H1 (cell line): ENCODE measurements around the gene GYS2. TPM values are rescaled to one million over a fixed set of nuclear protein-coding genes. Genes with fewer than 3 reads are reported as not detected.

Source experiments
- CTCF ChIA-PET: fragments of 300-600 bp; sonication (Branson Sonifier 250); formaldehyde crosslinking; loops from one replicate; lab custom pipeline; 2021; ENCODE audit not compliant: partially characterized antibody; lab: Charles Lee
- POLR2A ChIA-PET: fragments of 300-600 bp; sonication (Branson Sonifier 250); formaldehyde crosslinking; loops from one replicate; lab custom pipeline; 2021; ENCODE audit warnings: inconsistent platforms; ENCODE audit not compliant: partially characterized antibody; lab: Charles Lee
- DNase-seq, 2 experiments: peaks; one replicate each; pipeline versions ENCODE4 v3.0.0 to v3.0.0-alpha.2; 2010 to 2022; ENCODE audit warnings: low spot score in 2 of 2, low read depth in 1 of 2, mixed read lengths in 1 of 2
- FAIRE-seq: peaks from 2 replicates; lab custom pipeline; 2011; peaks lifted over from hg19 to GRCh38; lab: Jason Lieb, UNC
- H2AFZ ChIP-seq: 2 replicates; pipeline ENCODE4 v1.8.1; 2012; ENCODE audit warnings: low read length, inconsistent platforms
- H2AK5ac ChIP-seq: 2 replicates; pipeline ENCODE4 v1.6.1; 2013; ENCODE audit warnings: low read depth, low read length
- H2BK120ac ChIP-seq: replicated peaks from 2 replicates; pipeline ENCODE3; 2013; ENCODE audit warnings: low read depth, low read length, inconsistent platforms
- H2BK12ac ChIP-seq: 2 replicates; pipeline ENCODE4 v1.6.1; 2013; ENCODE audit warnings: low read depth, low read length
- H2BK15ac ChIP-seq: 2 replicates; pipeline ENCODE4 v1.6.1; 2013; ENCODE audit warnings: low read length
- H2BK20ac ChIP-seq: 2 replicates; pipeline ENCODE4 v1.6.1; 2013; ENCODE audit warnings: low read length
- H2BK5ac ChIP-seq: 2 replicates; pipeline ENCODE4 v1.6.1; 2013; ENCODE audit warnings: low read depth, low read length
- H3K14ac ChIP-seq: 2 replicates; pipeline ENCODE4 v1.6.1; 2013; ENCODE audit warnings: inconsistent platforms; ENCODE audit not compliant: insufficient read length
- H3K18ac ChIP-seq: 2 replicates; pipeline ENCODE4 v1.6.1; 2013; ENCODE audit warnings: low read length; ENCODE audit errors: extremely low read depth
- H3K23ac ChIP-seq: 2 replicates; pipeline ENCODE4 v1.6.1; 2013; ENCODE audit warnings: inconsistent platforms; ENCODE audit not compliant: insufficient read length
- H3K23me2 ChIP-seq: 2 replicates; pipeline ENCODE4 v1.6.1; 2013; ENCODE audit warnings: low read depth, low read length
- H3K27ac ChIP-seq: 2 replicates; pipeline ENCODE4 v1.6.1; 2011; ENCODE audit warnings: low read depth, low read length, inconsistent platforms
- H3K27me3 ChIP-seq, 4 experiments: replicated peaks in 1 of 4; 1 replicate in 1 of 4; 2 replicates in 3 of 4; pipeline versions ENCODE4 v1.6.1 to v1.8.1; 2011 to 2013; ENCODE audit warnings: low read length in 3 of 4, mild to moderate bottlenecking in 3 of 4, inconsistent platforms in 2 of 4, mixed read lengths in 2 of 4, moderate library complexity in 1 of 4; ENCODE audit not compliant: control insufficient read depth in 3 of 4, insufficient read depth in 3 of 4; ENCODE audit errors: extremely low read depth in 1 of 4
- H3K36me3 ChIP-seq, 4 experiments: 2 replicates each; pipeline versions ENCODE4 v1.6.1 to v1.8.1; 2011 to 2013; ENCODE audit warnings: mild to moderate bottlenecking in 4 of 4, low read length in 3 of 4, moderate library complexity in 2 of 4, control low read depth in 1 of 4, inconsistent platforms in 1 of 4; ENCODE audit not compliant: insufficient read depth in 4 of 4, control insufficient read depth in 2 of 4
- H3K4ac ChIP-seq: replicated peaks from 2 replicates; pipeline ENCODE3; 2013; ENCODE audit warnings: low read length, low read depth, mixed read lengths, inconsistent platforms; ENCODE audit not compliant: insufficient read length
- H3K4me1 ChIP-seq, 4 experiments: replicated peaks in 1 of 4; 1 replicate in 1 of 4; 2 replicates in 3 of 4; pipeline versions ENCODE4 v1.6.1 to v1.8.1; 2011 to 2013; ENCODE audit warnings: low read length in 3 of 4, inconsistent platforms in 2 of 4, mixed read lengths in 1 of 4; ENCODE audit not compliant: insufficient read depth in 4 of 4, control insufficient read depth in 3 of 4
- H3K4me2 ChIP-seq, 2 experiments: 2 replicates each; pipeline versions ENCODE4 v1.6.1 to v1.8.1; 2011 to 2013; ENCODE audit warnings: low read depth in 2 of 2, low read length in 2 of 2, control low read depth in 1 of 2, inconsistent platforms in 1 of 2, mild to moderate bottlenecking in 1 of 2; ENCODE audit not compliant: insufficient read depth in 1 of 2
- H3K4me3 ChIP-seq, 4 experiments: fragments of 200-600, 300-600 bp in 1 of 4; sonication (generic), shearing (Covaris generic), sonication (Bioruptor Twin) in 1 of 4; 2 replicates each; pipeline versions ENCODE4 v1.5.1 to v1.8.1; 2011 to 2016; ENCODE audit warnings: low read length in 4 of 4, low read depth in 3 of 4, control low read depth in 2 of 4, inconsistent platforms in 2 of 4, mild to moderate bottlenecking in 2 of 4, mixed read lengths in 1 of 4, moderate library complexity in 1 of 4; ENCODE audit not compliant: insufficient read depth in 2 of 4; ENCODE audit errors: extremely low read depth in 1 of 4
- H3K56ac ChIP-seq: replicated peaks from 2 replicates; pipeline ENCODE3; 2013; ENCODE audit warnings: low read depth, mild to moderate bottlenecking, mixed read lengths, low read length, inconsistent platforms; ENCODE audit not compliant: insufficient read length
- H3K79me1 ChIP-seq: 2 replicates; pipeline ENCODE4 v1.6.1; 2013; ENCODE audit warnings: low read depth, low read length, control low read depth
- H3K79me2 ChIP-seq, 2 experiments: 2 replicates each; pipeline versions ENCODE4 v1.6.1 to v1.8.1; 2012 to 2013; ENCODE audit warnings: low read length in 2 of 2, mild to moderate bottlenecking in 2 of 2, inconsistent platforms in 1 of 2; ENCODE audit not compliant: insufficient read depth in 2 of 2, control insufficient read depth in 1 of 2
- H3K9ac ChIP-seq, 4 experiments: replicated peaks in 1 of 4; 1 replicate in 1 of 4; 2 replicates in 3 of 4; pipeline versions ENCODE4 v1.6.1 to v1.8.1; 2011 to 2013; ENCODE audit warnings: low read depth in 3 of 4, low read length in 3 of 4, control low read depth in 2 of 4, mild to moderate bottlenecking in 2 of 4, moderate library complexity in 2 of 4, inconsistent platforms in 1 of 4; ENCODE audit errors: extremely low read depth in 1 of 4
- H3K9me3 ChIP-seq, 2 experiments: 2 replicates each; pipeline versions ENCODE4 v1.6.1 to v1.8.1; 2012 to 2013; ENCODE audit warnings: mild to moderate bottlenecking in 2 of 2, moderate library complexity in 2 of 2, control low read depth in 1 of 2, inconsistent platforms in 1 of 2, low read depth in 1 of 2, low read length in 1 of 2, mixed read lengths in 1 of 2; ENCODE audit not compliant: insufficient read depth in 2 of 2
- H4K20me1 ChIP-seq, 2 experiments: replicated peaks in 1 of 2; 2 replicates each; pipeline versions ENCODE3 to v1.8.1; 2011 to 2013; ENCODE audit warnings: inconsistent platforms in 2 of 2, low read length in 2 of 2, mild to moderate bottlenecking in 1 of 2; ENCODE audit not compliant: insufficient read depth in 2 of 2, control insufficient read depth in 1 of 2
- H4K5ac ChIP-seq: 2 replicates; pipeline ENCODE4 v1.6.1; 2013; ENCODE audit warnings: low read length, low read depth, mixed read lengths, inconsistent platforms; ENCODE audit not compliant: insufficient read length
- H4K8ac ChIP-seq: 2 replicates; pipeline ENCODE4 v1.8.0; 2013; ENCODE audit warnings: mild to moderate bottlenecking, moderate library complexity, low read length, inconsistent platforms; ENCODE audit not compliant: insufficient read depth; ENCODE audit errors: extremely low read depth
- H4K91ac ChIP-seq: replicated peaks from 2 replicates; pipeline ENCODE3; 2013; ENCODE audit warnings: low read length, mixed read lengths, inconsistent platforms; ENCODE audit not compliant: insufficient read length
- ATF3 ChIP-seq: IDR thresholded peaks from 2 replicates; pipeline ENCODE4 v1.6.1; 2011; ENCODE audit warnings: low read depth, mild to moderate bottlenecking, low read length; ENCODE audit not compliant: insufficient read depth
- BACH1 ChIP-seq: IDR thresholded peaks from 2 replicates; pipeline ENCODE4 v1.6.1; 2012; ENCODE audit warnings: low read length, improper control_type of control experiment
- CHD2 ChIP-seq: IDR thresholded peaks from 2 replicates; pipeline ENCODE4 v1.6.1; 2012; ENCODE audit warnings: low read length, improper control_type of control experiment
- EGR1 ChIP-seq: IDR thresholded peaks from 2 replicates; pipeline ENCODE4 v1.6.1; 2011; ENCODE audit warnings: low read depth, low read length, borderline replicate concordance
- GTF2F1 ChIP-seq: IDR thresholded peaks from 2 replicates; pipeline ENCODE4 v1.6.1; 2012; ENCODE audit warnings: low read depth, low read length, improper control_type of control experiment, borderline replicate concordance
- KDM4A ChIP-seq: IDR thresholded peaks from one replicate; pipeline ENCODE4 v1.7.1; 2012; ENCODE audit warnings: low read depth, mild to moderate bottlenecking, moderate library complexity, low read length, inconsistent platforms; ENCODE audit not compliant: severe bottlenecking
- NANOG ChIP-seq: IDR thresholded peaks from 2 replicates; pipeline ENCODE4 v1.6.1; 2011; ENCODE audit warnings: low read length, low read depth, mild to moderate bottlenecking, inconsistent platforms; ENCODE audit not compliant: insufficient read depth, poor library complexity, severe bottlenecking
- POLR2A ChIP-seq, 2 experiments: IDR thresholded peaks; 1 replicate in 1 of 2; 2 replicates in 1 of 2; pipeline ENCODE4 v1.6.1; 2011; ENCODE audit warnings: low read depth in 2 of 2, low read length in 2 of 2, mild to moderate bottlenecking in 2 of 2; ENCODE audit errors: control extremely low read depth in 1 of 2
- SIRT6 ChIP-seq: IDR thresholded peaks from one replicate; pipeline ENCODE4 v1.7.1; 2012; ENCODE audit warnings: low read length, inconsistent platforms
- SP4 ChIP-seq: IDR thresholded peaks from 2 replicates; pipeline ENCODE4 v1.6.1; 2012; ENCODE audit warnings: low read length, inconsistent platforms
- SRF ChIP-seq: IDR thresholded peaks from 2 replicates; pipeline ENCODE4 v1.6.1; 2011; ENCODE audit warnings: mild to moderate bottlenecking, low read depth, low read length, moderate library complexity
- TAF1 ChIP-seq: IDR thresholded peaks from 2 replicates; pipeline ENCODE4 v1.6.1; 2011; ENCODE audit warnings: mild to moderate bottlenecking, low read depth, low read length
- TAF7 ChIP-seq: optimal IDR thresholded peaks from 2 replicates; pipeline ENCODE3; 2011; ENCODE audit warnings: low read depth, mild to moderate bottlenecking, inconsistent platforms, low read length, moderate library complexity, borderline replicate concordance
- TCF12 ChIP-seq: IDR thresholded peaks from 2 replicates; pipeline ENCODE4 v1.6.1; 2011; ENCODE audit warnings: low read depth, mild to moderate bottlenecking, low read length
- YY1 ChIP-seq: IDR thresholded peaks from 2 replicates; pipeline ENCODE4 v1.6.1; 2011; ENCODE audit warnings: low read depth, mild to moderate bottlenecking, low read length
- ZNF274 ChIP-seq: IDR thresholded peaks from 2 replicates; pipeline ENCODE4 v1.7.0; 2012; ENCODE audit warnings: low read length, borderline replicate concordance; ENCODE audit errors: extremely low read depth
- WGBS, 2 experiments: shearing (Covaris generic) in 1 of 2; methylation state at CpG; one replicate each; pipeline versions ENCODE4 v1.1.6 to v1.1.7; 2013 to 2015; ENCODE audit warnings: low lambda C conversion rate in 2 of 2, mixed read lengths in 2 of 2, inconsistent platforms in 1 of 2, low coverage in 1 of 2, missing lambda C conversion rate in 1 of 2; ENCODE audit not compliant: insufficient replicate concordance in 2 of 2, insufficient coverage in 1 of 2, insufficient read length in 1 of 2; ENCODE audit errors: extremely low coverage in 1 of 2, missing lambda C conversion rate in 1 of 2; 5-methylcytosine and 5-hydroxymethylcytosine counted together
- polyA plus RNA-seq, 7 experiments: library from polyadenylated mRNA; depleted of rRNA in 3 of 7; stranded (reverse) in 5 of 7; unstranded in 2 of 7; fragments of >200 nt in 5 of 7; fragments of 200-250 nt in 2 of 7; gene quantifications; 1 replicate in 5 of 7; 2 replicates in 1 of 7; 4 replicates in 1 of 7; pipeline versions ENCODE4 v1.2.1 to v1.2.3, GENCODE V29; 2011 to 2013; ENCODE audit warnings: missing spikeins in 2 of 7, mixed read lengths in 2 of 7
- total RNA-seq: library from RNA; stranded (reverse); fragmentation: NEBNext Ultra II Directional; extraction: Animal tissue kit (Norgen Biotek cat#: 25700); gene quantifications from 2 replicates; pipeline ENCODE4 v1.2.1, GENCODE V29; 2021

GYS2 gene
- total and polyA plus RNA-seq, 2 of the 8 experiments (the other 6 are each of a cell fraction or from before 2014, with no cell fraction given) = not detected

GRCh38 chr12:21600196-21600595, 4.5 kb downstream of the GYS2 start:
- Histone ChIP-seq H3K23me2 (no peaks in the 10 kb centered on the region), H4K5ac (no peak overlapping the region), H2BK5ac (no peak overlapping the region), H3K9me3 (no peaks in the 10 kb centered on the region), H4K91ac (no peak overlapping the region), H3K4ac (no peak overlapping the region), H3K4me3 (no peak overlapping the region), H3K4me1 (peaks cover 0 to 2% (median under 1%) of the 10 kb centered on the region in 4 experiments; a peak in 2 of 7 replicates), H3K56ac (no peak overlapping the region), H3K23ac (no peak overlapping the region), H2AK5ac (no peak overlapping the region), H3K27me3 (no peaks in the 10 kb centered on the region), H2BK20ac (no peak overlapping the region), H4K20me1 (no peaks in the 10 kb centered on the region), H3K18ac (no peak overlapping the region), H3K9ac (no peak overlapping the region), H3K4me2 (no peak overlapping the region), H3K79me1 (no peaks in the 10 kb centered on the region), H2BK15ac (no peak overlapping the region), H2BK120ac (no peak overlapping the region), H4K8ac (no peak overlapping the region), H2BK12ac (no peak overlapping the region), H3K14ac (no peak overlapping the region), H3K36me3 (no peaks in the 10 kb centered on the region), H3K27ac (no peak overlapping the region), H3K79me2 (no peaks in the 10 kb centered on the region), H2AFZ (no peak overlapping the region)
- WGBS, 2 experiments = 79% methylated on average over 5 of the region's 5 CpGs; no CpG with 5 or more reads in 1 of the 2 experiments
- DNase-seq = no peak
- no peak for FAIRE-seq
- POLR2A ChIA-PET = no interaction called here
- CTCF ChIA-PET = interaction anchor here (0.9 kb wide), 1 partner anchor 80 kb away, joined by 5 read pairs; no protein-coding TSS in a partner anchor
- TF ChIP-seq ZNF274 = no peak
- no peak for TF ChIP-seq CHD2
- no peak for TF ChIP-seq GTF2F1
- no peak for TF ChIP-seq YY1
- no peak for TF ChIP-seq POLR2A (IDR thresholded peaks at IDR 0.05; ENCODE audit: control extremely low read depth in 1 of 2, low read depth in 2 of 2, low read length in 2 of 2)
- TF ChIP-seq EGR1 = no peak
- no peak for TF ChIP-seq TCF12
- no peak for TF ChIP-seq TAF1
- TF ChIP-seq NANOG = no peak
- TF ChIP-seq SP4 = no peak
- TF ChIP-seq ATF3 = no peak
- TF ChIP-seq SRF = no peak
- TF ChIP-seq SIRT6 = no peak
- TF ChIP-seq KDM4A = no peak
- TF ChIP-seq TAF7 = no peak
- TF ChIP-seq BACH1 = no peak
